Effector memory CD8-positive, alpha-beta T cell (primary cell): Measurements from ENCODE around the gene LINC01488.

Source experiments
- ATAC-seq: fragments of 150-1000 bp; cut with Tn5 transposase; replicated peaks from 2 replicates; pipeline ENCODE4 v1.10.0; 2021; ENCODE audit warnings: mild to moderate bottlenecking, moderate library complexity
- DNase-seq, 3 experiments: peaks; one replicate each; pipeline ENCODE4 v3.0.0; 2021
- H3K27ac Mint-ChIP-seq, 2 donors: one replicate each; pipeline ENCODE4 v1.8.0; 2022; ENCODE audit warnings: mild to moderate bottlenecking in 2 of 2, mixed read lengths in 2 of 2, moderate library complexity in 2 of 2
- H3K27me3 Mint-ChIP-seq, 2 donors: one replicate each; pipeline ENCODE4 v1.8.0; 2022; ENCODE audit warnings: mixed read lengths in 2 of 2
- H3K36me3 Mint-ChIP-seq: one replicate; pipeline ENCODE4 v1.8.0; 2022; ENCODE audit warnings: mild to moderate bottlenecking, moderate library complexity, mixed read lengths; ENCODE audit not compliant: insufficient read depth
- H3K4me1 Mint-ChIP-seq, 2 donors: one replicate each; pipeline ENCODE4 v1.8.0; 2022; ENCODE audit warnings: low read depth in 2 of 2, mixed read lengths in 2 of 2
- H3K4me3 Mint-ChIP-seq, 2 donors: one replicate each; pipeline ENCODE4 v1.8.0; 2022; ENCODE audit warnings: mild to moderate bottlenecking in 2 of 2, mixed read lengths in 2 of 2, moderate library complexity in 2 of 2
- H3K9me3 Mint-ChIP-seq, 2 donors: one replicate each; pipeline ENCODE4 v1.8.0; 2022; ENCODE audit warnings: mixed read lengths in 2 of 2

LINC01488 gene

GRCh38 chr11:69540118-69541000 is 58.9 kb downstream of the LINC01488 start:
- H3K4me3 Mint-ChIP-seq, result no peak overlapping the region
- H3K36me3 Mint-ChIP-seq, result no peaks in the 10 kb centered on the region
- no peak overlapping the region for H3K27ac Mint-ChIP-seq
- peaks cover 0 to 3% of the 10 kb centered on the region in 2 donors for H3K4me1 Mint-ChIP-seq
- H3K27me3 Mint-ChIP-seq, result peaks cover 39 to 84% of the 10 kb centered on the region in 2 donors
- ATAC-seq (no peak), DNase-seq (no peak)
- H3K9me3 Mint-ChIP-seq, result no peaks in the 10 kb centered on the region

- DNase-seq, result no peak
- Mint-ChIP-seq H3K9me3 (no peaks in the 10 kb centered on the region), H3K36me3 (no peaks in the 10 kb centered on the region), H3K4me1 (peaks cover 0 to 6% of the 10 kb centered on the region in 2 donors), H3K4me3 (no peak overlapping the region), H3K27ac (no peak overlapping the region), H3K27me3 (peaks cover 41 to 87% of the 10 kb centered on the region in 2 donors)
- no peak for ATAC-seq
Observed at GRCh38 chr11:69541001-69541285, 59.5 kb downstream of the LINC01488 start.

- peaks cover 42 to 87% of the 10 kb centered on the region in 2 donors for H3K27me3 Mint-ChIP-seq
- H3K27ac Mint-ChIP-seq, result no peak overlapping the region
- no peaks in the 10 kb centered on the region for H3K36me3 Mint-ChIP-seq
- H3K4me3 Mint-ChIP-seq, result no peak overlapping the region
- DNase-seq (no peak), ATAC-seq (no peak)
- peaks cover 3 to 13% of the 10 kb centered on the region in 2 donors for H3K4me1 Mint-ChIP-seq
- no peaks in the 10 kb centered on the region for H3K9me3 Mint-ChIP-seq
Observed at GRCh38 chr11:69541501-69542313, 60.2 kb downstream of the LINC01488 start.

- no peak overlapping the region for H3K27ac Mint-ChIP-seq
- ATAC-seq, result no peak
- H3K9me3 Mint-ChIP-seq, result no peaks in the 10 kb centered on the region
- no peaks in the 10 kb centered on the region for H3K36me3 Mint-ChIP-seq
- no peak for DNase-seq
- H3K4me3 Mint-ChIP-seq, result no peak overlapping the region
- peaks cover 4 to 14% of the 10 kb centered on the region in 2 donors for H3K4me1 Mint-ChIP-seq
- peaks cover 43 to 82% of the 10 kb centered on the region in 2 donors for H3K27me3 Mint-ChIP-seq
Observed at GRCh38 chr11:69542314-69543168, 61.1 kb downstream of the LINC01488 start.
